ENCODE data around the gene SARNP. TPM values are rescaled to one million over a fixed set of nuclear protein-coding genes. Genes with fewer than 3 reads are reported as not detected.

SARNP gene
- total RNA-seq, 4 donors from 2014 or later: 38.0 to 50.7 (median 45.0) TPM

DNA sequence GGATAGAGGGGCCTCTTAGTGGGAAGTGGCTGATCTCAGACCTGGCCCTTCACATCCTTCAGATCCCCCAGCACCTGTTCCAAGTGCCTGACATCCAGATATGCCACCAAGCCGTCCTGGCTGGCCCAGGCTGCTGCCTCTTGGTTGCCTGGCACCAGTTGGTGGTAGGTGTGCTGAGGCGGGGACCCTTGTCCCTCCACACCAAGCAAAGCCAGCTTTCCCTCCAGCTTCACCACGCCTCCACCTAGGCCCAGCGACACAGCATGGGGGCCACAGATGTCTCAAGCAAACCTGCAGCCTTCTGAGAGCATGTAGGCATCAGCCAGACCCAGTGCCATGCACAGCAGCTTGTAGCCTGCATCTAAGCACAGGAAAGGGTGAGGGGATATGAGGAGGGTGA, 85.2 kb downstream of the SARNP start:
- no peak overlapping the region for H3K4me3 ChIP-seq
- no peaks in the 10 kb centered on the region for H3K27me3 ChIP-seq
- TF ChIP-seq POLR2A (IDR thresholded peaks at IDR 0.05): no peak
- no peak for TF ChIP-seq EP300 (IDR thresholded peaks at IDR 0.05; ENCODE audit: low read depth)
- TF ChIP-seq, protein P1, sequence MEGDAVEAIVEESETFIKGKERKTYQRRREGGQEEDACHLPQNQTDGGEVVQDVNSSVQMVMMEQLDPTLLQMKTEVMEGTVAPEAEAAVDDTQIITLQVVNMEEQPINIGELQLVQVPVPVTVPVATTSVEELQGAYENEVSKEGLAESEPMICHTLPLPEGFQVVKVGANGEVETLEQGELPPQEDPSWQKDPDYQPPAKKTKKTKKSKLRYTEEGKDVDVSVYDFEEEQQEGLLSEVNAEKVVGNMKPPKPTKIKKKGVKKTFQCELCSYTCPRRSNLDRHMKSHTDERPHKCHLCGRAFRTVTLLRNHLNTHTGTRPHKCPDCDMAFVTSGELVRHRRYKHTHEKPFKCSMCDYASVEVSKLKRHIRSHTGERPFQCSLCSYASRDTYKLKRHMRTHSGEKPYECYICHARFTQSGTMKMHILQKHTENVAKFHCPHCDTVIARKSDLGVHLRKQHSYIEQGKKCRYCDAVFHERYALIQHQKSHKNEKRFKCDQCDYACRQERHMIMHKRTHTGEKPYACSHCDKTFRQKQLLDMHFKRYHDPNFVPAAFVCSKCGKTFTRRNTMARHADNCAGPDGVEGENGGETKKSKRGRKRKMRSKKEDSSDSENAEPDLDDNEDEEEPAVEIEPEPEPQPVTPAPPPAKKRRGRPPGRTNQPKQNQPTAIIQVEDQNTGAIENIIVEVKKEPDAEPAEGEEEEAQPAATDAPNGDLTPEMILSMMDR (IDR thresholded peaks at IDR 0.05): no peak
- TF ChIP-seq POLR2AphosphoS5 (IDR thresholded peaks at IDR 0.05): no peak
- 84% methylated on average over 4 of the region's 4 CpGs; no CpG with 5 or more reads in 1 of the 2 donors for WGBS, 2 donors (ENCODE audit: low coverage in 1 of 2)
- no peaks in the 10 kb centered on the region for H3K9me3 ChIP-seq
- H3K4me1 ChIP-seq: peaks cover 8 to 32% (median 20%) of the 10 kb centered on the region in 4 donors
- H3K36me3 ChIP-seq: no peaks in the 10 kb centered on the region
- peak overlapping the region in 1 of 4 donors; percentile 99 for H3K27ac ChIP-seq
- in situ Hi-C loops (cut with MboI; ENCODE audit: low pct_ligation_motif_present in 1 of 4, low pct_unique_long_range_greater_than_20kb in 1 of 4, low sequenced_read_pairs in 3 of 4): loop anchor here in 3 of 4 donors (5.0 to 10.0 kb wide), 3 partner anchors 83 to 203 kb away; partner anchors contain the start of genes DGKA (in 1 of the 3), ORMDL2 (in 1 of the 3), PYM1 (in 1 of the 3) and SARNP (in 1 of the 3)
- intact Hi-C loops (cut with DNase I; ENCODE audit: low total_unique reads): no loop called here
- no peak for DNase-seq

DNA sequence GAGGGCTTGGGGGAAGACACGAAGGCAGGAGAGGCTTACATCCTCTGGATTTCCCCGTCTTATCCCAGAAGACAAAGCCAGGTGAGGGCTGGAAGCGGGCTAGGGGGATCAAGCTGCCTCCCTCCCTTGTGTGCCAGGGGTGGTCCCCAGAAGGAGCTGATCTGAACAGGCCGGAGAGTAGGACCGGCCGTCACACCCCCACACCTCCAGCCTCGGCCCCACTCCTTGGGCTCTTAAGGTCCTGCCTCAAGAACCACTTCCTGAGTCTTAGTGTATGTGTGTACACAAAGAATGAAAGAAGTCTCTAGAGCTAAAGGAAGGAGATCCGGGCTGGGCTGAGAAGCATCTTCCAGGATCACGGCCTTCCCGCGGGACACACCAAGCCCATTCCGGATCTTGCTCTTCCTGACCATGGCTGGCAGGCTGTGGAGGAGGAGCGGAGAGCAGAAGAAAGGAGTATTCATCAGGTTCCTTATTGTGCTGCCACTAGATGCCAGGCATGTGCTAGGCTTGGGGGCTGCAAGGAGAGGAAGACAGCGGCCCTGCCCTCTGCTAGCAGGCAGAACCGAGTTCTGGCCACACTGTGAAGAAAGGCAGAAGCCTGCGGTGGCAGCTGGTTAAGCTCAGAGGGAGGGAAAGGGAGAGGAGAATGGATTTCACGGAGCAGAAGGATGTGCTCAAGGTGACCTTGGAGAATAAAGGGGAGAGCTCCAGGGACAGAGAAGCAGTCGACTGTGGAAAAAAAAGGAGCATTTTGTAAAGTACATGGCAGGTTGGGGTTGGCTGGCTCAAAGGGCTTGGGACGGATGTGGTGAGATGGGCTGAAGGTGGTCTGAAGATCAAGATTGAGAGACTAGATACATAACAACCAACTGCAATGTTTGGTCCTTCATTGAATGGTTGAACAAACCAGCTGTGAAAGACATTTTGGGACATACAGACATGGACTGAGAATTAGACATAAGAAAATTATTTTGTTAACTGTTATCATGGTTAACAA, 87.4 kb downstream of the SARNP start:
- in situ Hi-C loops (cut with MboI; ENCODE audit: low pct_ligation_motif_present in 1 of 4, low pct_unique_long_range_greater_than_20kb in 1 of 4, low sequenced_read_pairs in 3 of 4): loop anchor here (5.0 to 10.0 kb wide), 4 partner anchors 85 to 385 kb away; partner anchors contain the start of genes DGKA (in 1 of the 4), ORMDL2 (in 1 of the 4), PYM1 (in 1 of the 4) and RPL41 (in 1 of the 4)
- Histone ChIP-seq H3K36me3 (no peaks in the 10 kb centered on the region), H3K4me3 (peak overlapping the region; percentile 87 to 99 (median 92)), H3K9me3 (no peaks in the 10 kb centered on the region), H3K27ac (peak overlapping the region; percentile 96 to 99 (median 98)), H3K27me3 (no peaks in the 10 kb centered on the region), H3K4me1 (peaks cover 17 to 48% (median 31%) of the 10 kb centered on the region in 4 donors)
- no peak for DNase-seq
- TF ChIP-seq, protein P1 (IDR thresholded peaks at IDR 0.05): no peak
- TF ChIP-seq POLR2A (IDR thresholded peaks at IDR 0.05): no peak
- no peak for TF ChIP-seq EP300 (IDR thresholded peaks at IDR 0.05; ENCODE audit: low read depth)
- peak in 2 of 3 donors; percentile 26 to 74 for TF ChIP-seq POLR2AphosphoS5 (IDR thresholded peaks at IDR 0.05)
- intact Hi-C loops (cut with DNase I; ENCODE audit: low total_unique reads): no loop called here
- WGBS, 2 donors (ENCODE audit: low coverage in 1 of 2): 11 to 12% methylated on average over 6 to 19 of the region's 19 CpGs

DNA sequence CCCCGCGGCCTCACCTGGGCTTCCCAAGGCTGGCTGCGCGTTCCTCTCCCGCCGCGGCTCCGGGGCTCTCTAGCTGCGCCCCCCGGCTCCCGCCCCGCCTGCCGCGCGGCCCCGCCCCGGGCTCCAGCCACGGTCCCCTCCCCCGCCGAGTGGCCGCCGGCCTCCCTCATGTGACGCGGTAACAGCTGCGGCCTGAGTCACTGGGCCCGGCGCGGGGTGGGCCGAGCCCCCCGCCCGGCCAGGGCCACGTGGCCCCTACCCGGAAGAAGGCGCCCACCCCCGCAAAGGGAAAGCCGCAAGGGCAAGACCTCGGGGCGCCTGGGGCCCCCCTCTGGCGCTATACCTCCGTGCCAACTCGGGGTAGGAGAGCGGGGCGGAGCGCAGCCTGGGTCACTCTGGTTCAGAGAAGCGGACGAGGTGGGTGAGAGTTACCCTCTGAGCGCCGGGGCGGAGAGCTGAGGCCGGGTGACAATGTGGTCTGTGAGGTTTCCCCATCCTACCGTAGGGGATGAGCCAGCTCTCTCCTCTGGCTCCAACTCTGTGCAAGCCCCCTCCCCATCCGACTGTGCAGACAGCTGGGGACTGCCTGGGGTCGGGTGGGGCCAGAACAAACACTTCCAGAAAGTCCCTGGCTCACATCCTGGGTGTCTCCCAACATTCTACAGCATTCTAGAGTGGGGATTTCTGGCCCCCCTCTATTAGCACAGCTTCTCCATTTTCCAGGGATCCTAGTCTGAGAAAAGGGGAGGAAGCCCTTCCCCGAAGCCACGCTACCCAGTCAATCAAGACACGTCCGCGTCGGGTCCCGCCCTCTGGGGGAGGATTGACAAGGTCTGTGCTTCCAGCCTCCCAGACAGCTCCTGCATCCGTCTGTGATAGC, 88.3 kb downstream of the SARNP start, which contains the start of gene CD63:
CD63 (minus strand) TSS at position 71 of the 880 bp plus-strand sequence. CDS start 668 bp downstream, outside the sequence.
- WGBS, 2 donors (ENCODE audit: low coverage in 1 of 2): 0% methylated on average over 1 to 33 of the region's 61 CpGs
- TF ChIP-seq EP300 (IDR thresholded peaks at IDR 0.05; ENCODE audit: low read depth) (peak; percentile 56), POLR2A (IDR thresholded peaks at IDR 0.05) (peak; percentile 81), POLR2AphosphoS5 (IDR thresholded peaks at IDR 0.05) (peak; percentile 85 to 93 (median 88))
- TF ChIP-seq, protein P1 (IDR thresholded peaks at IDR 0.05): peak in 1 of 5 experiments; percentile 23
- no peaks in the 10 kb centered on the region for H3K27me3 ChIP-seq
- H3K4me1 ChIP-seq: peaks cover 23 to 57% (median 39%) of the 10 kb centered on the region in 4 donors
- H3K36me3 ChIP-seq: no peaks in the 10 kb centered on the region
- in situ Hi-C loops (cut with MboI; ENCODE audit: low pct_ligation_motif_present in 1 of 4, low pct_unique_long_range_greater_than_20kb in 1 of 4, low sequenced_read_pairs in 3 of 4): loop anchor here in 1 of 4 donors (10.0 kb wide), 1 partner anchor 386 kb away; the partner anchor contains the start of genes RPL41 and ZC3H10
- no peaks in the 10 kb centered on the region for H3K9me3 ChIP-seq
- peak within 1 kb of the TSS; percentile 96 to 99 (median 98) for H3K27ac ChIP-seq
- intact Hi-C loops (cut with DNase I; ENCODE audit: low total_unique reads): no loop called here
- peak within 1 kb of the TSS; percentile 87 to 99 (median 92) for H3K4me3 ChIP-seq
- peak; percentile 92 for DNase-seq

All from transverse colon (tissue), 4 donors.